ENCODE measurements around the gene PIN1.
A peak's percentile ranks its signal among the peaks of the same experiment; 100 is the strongest.

PIN1 gene

GRCh38 chr19:9857076-9857721, 22.1 kb downstream of the PIN1 start:
- no peak for DNase-seq

- DNase-seq: no peak
Measured at GRCh38 chr19:9857920-9858746, 23.0 kb downstream of the PIN1 start.

GRCh38 chr19:9858766-9859165, 23.6 kb downstream of the PIN1 start:
- DNase-seq: no peak

- no peak for DNase-seq
Measured at GRCh38 chr19:9860407-9860806, 25.3 kb downstream of the PIN1 start.

GRCh38 chr19:9861503-9861902, 26.4 kb downstream of the PIN1 start:
- no peak for DNase-seq

GRCh38 chr19:9862938-9863337, 27.8 kb downstream of the PIN1 start:
- peak; percentile 60 for DNase-seq

DNA sequence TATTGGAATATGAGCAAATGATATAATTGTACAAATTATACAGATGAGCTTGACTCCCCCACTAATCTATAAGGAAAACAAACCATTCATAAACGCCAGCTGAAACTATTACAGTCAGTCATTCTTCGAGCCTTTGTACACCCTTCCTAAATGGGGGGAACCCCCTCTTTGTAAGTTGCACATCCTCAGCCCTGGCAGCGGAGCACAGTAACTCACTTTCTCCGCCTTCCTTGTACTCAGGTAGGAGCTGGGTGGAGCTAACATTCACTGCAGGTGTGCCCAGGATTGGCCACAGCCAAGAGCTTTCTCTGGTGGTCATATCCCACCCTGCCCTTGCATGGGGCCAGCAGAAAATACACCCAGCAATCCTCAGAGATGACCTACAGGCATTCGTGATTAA, 28.6 kb downstream of the PIN1 start:
- no peak for DNase-seq

- DNase-seq: no peak
Measured at GRCh38 chr19:9865732-9866501, 30.8 kb downstream of the PIN1 start.

- no peak for DNase-seq
Measured at GRCh38 chr19:9868983-9869617, 34.0 kb downstream of the PIN1 start.

DNA sequence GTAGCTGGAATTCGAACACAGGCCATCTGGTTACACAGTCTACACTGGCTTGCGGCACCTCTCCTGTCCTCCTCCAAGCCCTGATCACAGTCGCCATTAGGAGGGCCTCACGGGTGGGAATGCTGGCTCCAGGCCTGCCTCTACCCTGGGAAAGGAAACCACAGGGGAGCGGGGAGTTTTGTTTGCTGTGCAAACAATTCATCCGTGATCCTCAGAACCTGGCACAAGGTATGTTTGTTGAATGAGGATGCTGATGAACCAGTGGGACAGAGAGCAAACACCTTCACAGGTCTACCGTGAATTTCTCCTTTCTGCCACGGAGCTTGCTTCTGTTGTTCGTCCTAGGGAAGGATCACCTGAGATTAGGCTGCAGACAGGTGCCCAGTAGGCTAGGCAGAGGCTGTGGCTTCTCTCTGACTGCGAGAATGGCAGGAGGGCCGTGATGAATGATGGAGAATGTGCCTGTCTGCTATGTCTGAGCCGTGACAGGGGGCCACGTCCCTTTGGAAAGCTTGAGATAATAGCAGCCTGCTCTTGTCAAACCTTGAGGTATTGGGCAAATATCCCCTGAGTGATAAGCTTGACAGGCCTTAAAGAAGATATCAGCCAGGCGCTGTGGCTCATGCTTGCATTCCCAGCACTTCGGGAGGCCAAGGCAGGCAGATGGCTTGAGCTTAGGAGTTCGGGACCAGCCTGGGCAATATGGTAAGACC, 36.7 kb downstream of the PIN1 start:
- no peak for DNase-seq

DNA sequence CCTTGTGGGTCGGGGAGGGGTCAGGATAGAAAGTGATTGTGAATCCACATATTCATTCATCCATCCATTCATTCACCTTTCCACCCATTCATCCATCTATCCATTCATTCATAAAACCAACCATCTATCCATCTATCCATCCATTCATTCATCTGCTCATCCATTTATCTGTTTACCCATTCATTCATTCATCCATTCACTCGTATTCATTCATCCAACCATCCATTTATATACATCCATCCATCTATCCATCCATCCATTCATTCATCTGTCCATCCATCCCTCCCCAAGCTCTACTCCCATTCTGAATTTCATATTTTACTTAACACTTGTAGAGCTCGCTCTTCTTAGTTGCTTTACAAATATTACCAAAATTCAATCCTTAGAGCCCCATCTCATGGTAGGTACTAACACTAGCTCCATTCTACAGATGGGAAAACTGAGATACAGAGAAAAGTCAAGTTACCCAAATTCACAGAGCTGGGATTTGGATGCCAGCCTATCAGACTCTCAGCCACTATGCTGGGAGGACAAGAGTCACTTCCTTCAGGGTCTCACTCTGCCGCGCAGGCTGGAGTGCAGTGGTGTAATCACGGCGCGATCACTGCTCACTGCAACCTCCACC, 37.6 kb downstream of the PIN1 start:
- DNase-seq: no peak

- DNase-seq: no peak
Measured at GRCh38 chr19:9875031-9875627, 40.0 kb downstream of the PIN1 start.

DNA sequence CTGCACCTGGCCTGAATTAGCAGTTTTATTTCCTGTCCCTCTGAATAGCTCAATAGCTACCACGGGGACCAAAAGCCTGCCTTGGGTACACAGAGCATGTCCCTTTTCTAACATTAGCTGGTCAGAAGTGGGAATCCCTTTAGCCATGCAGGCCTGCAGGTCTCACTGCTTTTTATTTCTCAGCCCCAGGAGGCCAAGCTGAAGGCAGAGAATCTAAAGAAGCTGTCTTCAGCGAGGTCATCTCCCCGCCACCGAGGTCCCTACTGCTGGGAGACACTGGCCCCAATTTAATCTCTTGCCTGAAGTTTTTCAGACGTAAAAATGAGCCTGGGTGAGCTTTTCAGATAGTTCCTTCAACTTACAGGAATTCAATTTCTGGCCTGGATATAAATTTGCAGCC, 40.7 kb downstream of the PIN1 start:
- no peak for DNase-seq

DNA sequence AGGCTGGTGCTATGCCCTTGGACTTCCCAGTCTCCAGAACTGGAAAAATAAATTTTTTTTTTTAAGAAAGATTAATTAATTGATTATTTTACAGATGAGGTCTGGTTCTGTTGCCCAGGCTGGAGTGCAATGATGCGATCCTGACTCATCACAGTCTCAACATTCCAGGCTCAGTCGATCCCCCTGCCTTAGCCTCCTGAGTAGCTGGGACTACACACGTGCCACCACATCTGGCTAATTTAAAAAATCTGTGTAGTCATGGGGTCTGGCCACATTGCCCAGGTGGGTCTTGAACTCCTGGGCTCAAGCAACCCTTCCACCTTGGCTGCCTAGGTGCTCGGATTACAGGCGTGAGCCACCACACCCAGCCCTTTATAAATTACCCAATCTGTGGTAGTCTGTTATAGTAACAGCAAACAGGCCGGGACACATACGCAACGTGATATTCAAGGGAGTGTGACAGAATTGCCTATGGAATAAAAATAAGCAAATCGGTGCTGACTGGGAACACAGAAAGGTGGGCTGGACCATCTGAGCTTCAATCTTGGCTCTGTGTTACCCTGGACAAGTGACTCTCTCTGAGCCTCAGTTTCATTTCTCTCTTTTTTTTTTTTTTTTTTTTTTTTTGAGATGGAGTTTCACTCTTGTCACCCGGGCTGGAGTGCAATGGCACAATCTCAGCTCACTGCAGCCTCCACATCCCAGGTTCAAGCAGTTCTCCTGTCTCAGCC, 42.8 kb downstream of the PIN1 start:
- DNase-seq: no peak

- no peak for DNase-seq
Measured at GRCh38 chr19:9878511-9879196, 43.5 kb downstream of the PIN1 start.

GRCh38 chr19:9881720-9882119, 46.6 kb downstream of the PIN1 start:
- no peak for DNase-seq

GRCh38 chr19:9883231-9883758, 48.2 kb downstream of the PIN1 start:
- no peak for DNase-seq

DNA sequence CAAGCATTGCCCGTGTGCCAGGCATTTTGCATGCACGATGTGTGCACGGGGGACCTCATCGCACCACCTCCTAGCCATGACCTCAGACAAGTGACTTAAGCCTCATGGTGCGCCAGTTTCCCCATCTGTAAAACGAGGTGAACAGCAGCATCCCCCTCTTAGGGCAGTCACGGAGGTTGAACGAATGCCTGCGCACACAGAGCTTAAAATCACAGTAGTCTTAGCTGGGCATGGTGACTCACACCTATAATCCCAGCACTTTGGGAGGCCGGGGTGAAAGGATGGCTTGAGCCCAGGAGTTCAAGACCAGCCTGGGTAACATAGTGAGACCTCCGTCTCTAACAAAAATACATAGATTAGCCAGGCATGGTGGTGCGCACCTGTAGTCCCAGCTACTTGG, 48.6 kb downstream of the PIN1 start:
- DNase-seq: no peak

DNA sequence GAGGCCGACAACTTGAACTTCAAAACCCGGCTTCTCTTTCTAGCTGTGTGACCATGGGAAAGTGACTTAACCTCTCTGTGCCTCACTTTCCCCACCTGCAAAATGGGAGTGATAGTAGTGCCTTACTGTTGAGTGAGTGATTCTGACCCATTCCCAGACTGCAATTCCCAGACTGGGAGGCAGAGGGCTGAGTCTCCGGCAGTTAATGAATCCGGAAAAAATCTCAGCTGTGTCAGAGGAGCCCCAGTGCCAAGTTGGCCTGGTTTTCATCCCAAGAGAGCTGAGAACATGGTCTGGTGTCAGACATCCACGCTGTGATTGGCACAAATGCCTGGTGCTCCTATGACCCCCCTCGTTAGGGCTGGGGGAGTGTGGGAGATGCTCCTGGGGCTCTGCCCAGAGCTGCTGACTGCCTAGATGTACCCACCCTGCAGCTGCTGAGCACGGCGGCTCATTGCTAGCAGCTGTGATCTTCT, 50.0 kb downstream of the PIN1 start:
- no peak for DNase-seq

Data from activated CD8-positive, alpha-beta memory T cell treated with anti-CD3 and anti-CD28 coated beads, Interleukin-2, amount 50 U/mL, for 48 hours (primary cell).